Mesendoderm (in vitro differentiated cells): Measurements from ENCODE around the gene SUGCT.

ENCODE experiments used
- DNase-seq: peaks from one replicate; pipeline ENCODE4 v3.0.0; 2013
- H2AK5ac ChIP-seq: 2 replicates; pipeline ENCODE4 v1.6.1; 2013; ENCODE audit warnings: low read length, inconsistent platforms
- H2BK120ac ChIP-seq: 2 replicates; pipeline ENCODE4 v1.6.1; 2013; ENCODE audit warnings: low read depth, mild to moderate bottlenecking, low read length, moderate library complexity, mixed read lengths
- H2BK15ac ChIP-seq: replicated peaks from 2 replicates; pipeline ENCODE4 v1.6.1; 2013; ENCODE audit warnings: low read depth, mild to moderate bottlenecking, moderate library complexity
- H2BK5ac ChIP-seq: 2 replicates; pipeline ENCODE4 v1.6.1; 2013; ENCODE audit warnings: low read length, inconsistent platforms
- H3K18ac ChIP-seq: 2 replicates; pipeline ENCODE4 v1.6.1; 2013; ENCODE audit warnings: mild to moderate bottlenecking, low read length, mixed read lengths
- H3K23ac ChIP-seq: one replicate; pipeline ENCODE4 v1.6.1; 2013; ENCODE audit warnings: low read length
- H3K27ac ChIP-seq: 2 replicates; pipeline ENCODE4 v1.5.1; 2013; ENCODE audit warnings: low read depth, mild to moderate bottlenecking, inconsistent platforms, low read length, moderate library complexity
- H3K27me3 ChIP-seq: 2 replicates; pipeline ENCODE4 v1.6.1; 2013; ENCODE audit warnings: low read length, control low read depth, mild to moderate bottlenecking, inconsistent platforms; ENCODE audit not compliant: insufficient read depth, poor library complexity
- H3K36me3 ChIP-seq: 2 replicates; pipeline ENCODE4 v1.6.1; 2013; ENCODE audit warnings: low read length, inconsistent platforms; ENCODE audit not compliant: control insufficient read depth, insufficient read depth
- H3K4ac ChIP-seq: one replicate; pipeline ENCODE4 v1.6.1; 2013; ENCODE audit warnings: low read depth, mild to moderate bottlenecking, low read length, moderate library complexity
- H3K4me1 ChIP-seq: 2 replicates; pipeline ENCODE4 v1.6.1; 2013; ENCODE audit warnings: low read depth, low read length, inconsistent platforms; ENCODE audit not compliant: control insufficient read depth
- H3K4me2 ChIP-seq: 2 replicates; pipeline ENCODE4 v1.6.1; 2013; ENCODE audit warnings: low read length
- H3K4me3 ChIP-seq: 2 replicates; pipeline ENCODE4 v1.5.1; 2013; ENCODE audit warnings: mild to moderate bottlenecking, low read length
- H3K56ac ChIP-seq: one replicate; pipeline ENCODE4 v1.6.1; 2013; ENCODE audit warnings: low read length
- H3K79me1 ChIP-seq: 2 replicates; pipeline ENCODE4 v1.6.1; 2013; ENCODE audit warnings: low read length, inconsistent platforms
- H3K79me2 ChIP-seq: 2 replicates; pipeline ENCODE4 v1.6.1; 2013; ENCODE audit warnings: mild to moderate bottlenecking, low read length; ENCODE audit not compliant: control insufficient read depth, insufficient read depth
- H3K9ac ChIP-seq: 2 replicates; pipeline ENCODE4 v1.6.1; 2013; ENCODE audit warnings: low read length, inconsistent platforms
- H4K5ac ChIP-seq: one replicate; pipeline ENCODE4 v1.6.1; 2013; ENCODE audit warnings: low read length
- H4K8ac ChIP-seq: one replicate; pipeline ENCODE4 v1.6.1; 2013; ENCODE audit warnings: low read depth, mild to moderate bottlenecking, control low read depth, low read length, moderate library complexity
- WGBS: extraction: QIAGEN DNeasy Blood & Tissue Kit; methylation state at CpG from one replicate; pipeline ENCODE4 v1.1.7; 2013; ENCODE audit warnings: low lambda C conversion rate, missing lambda C conversion rate; ENCODE audit not compliant: insufficient coverage; ENCODE audit errors: extremely low coverage; 5-methylcytosine and 5-hydroxymethylcytosine counted together

Gene SUGCT

GRCh38 chr7:40859076-40859475, 724.3 kb downstream of the SUGCT start:
- Histone ChIP-seq H3K4me3 (no peak overlapping the region), H3K4me1 (no peaks in the 10 kb centered on the region), H2BK5ac (no peak overlapping the region), H3K36me3 (no peaks in the 10 kb centered on the region), H3K27me3 (no peaks in the 10 kb centered on the region), H2AK5ac (no peak overlapping the region), H3K4me2 (no peak overlapping the region), H3K79me1 (no peaks in the 10 kb centered on the region), H3K27ac (no peak overlapping the region), H3K18ac (no peak overlapping the region), H3K4ac (no peak overlapping the region), H3K9ac (no peak overlapping the region), H3K56ac (no peak overlapping the region), H3K79me2 (no peaks in the 10 kb centered on the region), H2BK15ac (no peak overlapping the region), H4K8ac (no peak overlapping the region), H2BK120ac (no peak overlapping the region), H3K23ac (no peak overlapping the region), H4K5ac (no peak overlapping the region)
- WGBS: no CpG with 5 or more reads among the region's 2 CpGs
- DNase-seq: no peak

DNA sequence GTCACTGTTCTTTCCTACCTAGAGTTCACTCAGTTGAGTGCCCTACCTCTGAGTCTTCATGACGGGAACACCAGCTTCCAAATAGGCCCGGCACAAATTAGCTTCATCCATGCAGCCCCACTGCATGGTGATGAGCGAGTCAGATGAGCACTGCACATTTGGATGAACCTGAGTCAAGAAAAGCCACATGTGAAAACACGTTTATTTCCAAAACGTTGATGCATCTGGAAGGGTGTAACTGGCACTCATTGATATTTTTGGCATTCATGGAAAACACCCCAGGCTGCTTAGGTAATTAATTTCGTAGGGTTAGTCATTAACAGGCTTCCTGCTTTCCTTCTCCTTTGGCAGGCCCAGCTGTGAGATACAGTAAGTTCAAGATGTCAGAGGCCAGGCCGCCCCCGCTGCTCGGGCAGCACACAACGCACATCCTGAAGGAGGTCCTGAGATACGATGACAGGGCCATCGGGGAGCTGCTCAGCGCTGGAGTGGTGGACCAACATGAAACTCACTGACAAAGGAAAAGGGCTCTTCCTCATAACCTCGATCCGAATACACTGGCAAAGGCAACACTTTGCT, 725.2 kb downstream of the SUGCT start:
- Histone ChIP-seq H3K23ac (no peak overlapping the region), H3K4me1 (no peaks in the 10 kb centered on the region), H3K18ac (no peak overlapping the region), H3K27me3 (no peaks in the 10 kb centered on the region), H3K9ac (no peak overlapping the region), H3K27ac (no peak overlapping the region), H2BK5ac (no peak overlapping the region), H3K4me3 (no peak overlapping the region), H4K5ac (no peak overlapping the region), H3K4me2 (no peak overlapping the region), H2BK120ac (no peak overlapping the region), H2BK15ac (no peak overlapping the region), H4K8ac (no peak overlapping the region), H3K56ac (no peak overlapping the region), H3K36me3 (no peaks in the 10 kb centered on the region), H3K79me2 (no peaks in the 10 kb centered on the region), H3K79me1 (no peaks in the 10 kb centered on the region), H3K4ac (no peak overlapping the region), H2AK5ac (no peak overlapping the region)
- no CpG with 5 or more reads among the region's 15 CpGs for WGBS
- no peak for DNase-seq

DNA sequence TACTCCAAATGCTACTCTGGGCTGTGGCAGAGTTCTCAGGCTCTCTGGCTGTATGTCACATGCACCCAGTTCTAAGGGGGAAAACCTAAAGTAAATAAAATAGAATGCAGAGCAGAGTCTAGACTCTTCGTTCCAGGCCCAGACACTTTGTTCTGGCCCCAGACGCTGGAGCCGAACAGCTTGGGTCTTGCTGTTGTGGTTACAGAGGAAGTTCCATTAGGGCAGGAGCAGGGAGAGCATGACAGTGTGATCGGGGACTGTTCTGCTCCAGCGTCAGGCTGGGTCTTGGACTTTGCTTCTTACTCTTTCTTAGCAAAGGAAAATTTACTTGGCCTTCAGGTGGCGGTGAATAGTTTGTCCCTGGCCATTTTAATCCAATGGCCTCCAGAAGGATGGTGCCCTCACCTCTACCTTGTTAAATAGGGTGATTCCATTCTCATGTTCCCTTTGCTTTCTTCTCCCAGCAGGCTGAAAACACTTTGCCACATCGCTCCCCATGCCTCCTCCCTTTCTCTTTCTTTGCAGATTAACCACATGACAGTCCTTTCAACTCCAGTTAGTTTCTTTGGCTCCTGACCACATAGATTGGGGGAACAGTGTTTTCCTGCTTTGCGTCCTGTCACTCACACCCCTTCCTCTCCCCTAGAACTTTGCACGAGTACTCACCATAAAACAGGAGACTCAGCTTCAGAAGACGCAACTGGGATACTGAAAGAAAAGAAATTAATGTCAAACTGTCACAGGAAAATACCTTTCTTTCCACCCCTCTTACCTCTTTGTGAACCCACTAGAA, 730.8 kb downstream of the SUGCT start:
- no CpG with 5 or more reads among the region's 10 CpGs for WGBS

GRCh38 chr7:40866601-40867000, 731.8 kb downstream of the SUGCT start:
- Histone ChIP-seq H2BK15ac (no peak overlapping the region), H3K36me3 (no peaks in the 10 kb centered on the region), H3K4me2 (no peak overlapping the region), H3K4me3 (no peak overlapping the region), H3K79me1 (no peaks in the 10 kb centered on the region), H3K18ac (no peak overlapping the region), H2BK120ac (no peak overlapping the region), H3K9ac (no peak overlapping the region), H3K79me2 (no peaks in the 10 kb centered on the region), H3K23ac (no peak overlapping the region), H3K27me3 (no peaks in the 10 kb centered on the region), H3K4me1 (no peaks in the 10 kb centered on the region), H2AK5ac (no peak overlapping the region), H2BK5ac (no peak overlapping the region), H4K5ac (no peak overlapping the region), H3K56ac (no peak overlapping the region), H4K8ac (no peak overlapping the region), H3K4ac (no peak overlapping the region), H3K27ac (no peak overlapping the region)
- DNase-seq: peak; percentile 61
- WGBS: no CpG with 5 or more reads among the region's 10 CpGs

More for the DNA sequence above, 730.8 kb downstream of the SUGCT start:
- H3K4me1 ChIP-seq: no peaks in the 10 kb centered on the region
- no peak overlapping the region for H3K4me2 ChIP-seq
- no peak overlapping the region for H2BK120ac ChIP-seq
- no peaks in the 10 kb centered on the region for H3K79me2 ChIP-seq
- H4K5ac ChIP-seq: no peak overlapping the region
- no peak overlapping the region for H2BK15ac ChIP-seq
- H3K18ac ChIP-seq: peak overlapping the region; percentile 63
- no peak overlapping the region for H3K23ac ChIP-seq
- H3K79me1 ChIP-seq: no peaks in the 10 kb centered on the region
- no peaks in the 10 kb centered on the region for H3K36me3 ChIP-seq
- H3K4me3 ChIP-seq: no peak overlapping the region
- H3K27me3 ChIP-seq: no peaks in the 10 kb centered on the region
- no peak overlapping the region for H3K4ac ChIP-seq
- H3K27ac ChIP-seq: no peak overlapping the region
- DNase-seq: peak; percentile 5
- H4K8ac ChIP-seq: no peak overlapping the region
- H3K9ac ChIP-seq: no peak overlapping the region
- no peak overlapping the region for H2AK5ac ChIP-seq
- no peak overlapping the region for H3K56ac ChIP-seq
- no peak overlapping the region for H2BK5ac ChIP-seq

- Histone ChIP-seq H3K27me3 (no peaks in the 10 kb centered on the region), H4K5ac (no peak overlapping the region), H4K8ac (no peak overlapping the region), H2BK120ac (no peak overlapping the region), H3K36me3 (no peaks in the 10 kb centered on the region), H2BK5ac (no peak overlapping the region), H3K18ac (no peak overlapping the region), H3K79me2 (no peaks in the 10 kb centered on the region), H3K79me1 (no peaks in the 10 kb centered on the region), H3K23ac (no peak overlapping the region), H3K4me2 (no peak overlapping the region), H2BK15ac (no peak overlapping the region), H3K4ac (no peak overlapping the region), H3K56ac (no peak overlapping the region), H3K4me3 (no peak overlapping the region), H3K4me1 (no peaks in the 10 kb centered on the region), H2AK5ac (no peak overlapping the region), H3K9ac (no peak overlapping the region), H3K27ac (no peak overlapping the region)
- DNase-seq: peak; percentile 77
These were observed 735.3 kb downstream of the SUGCT start for GRCh38 chr7:40870108-40870507.

- H3K4me1 ChIP-seq: no peaks in the 10 kb centered on the region
- H3K23ac ChIP-seq: no peak overlapping the region
- no peak overlapping the region for H3K27ac ChIP-seq
- DNase-seq: no peak
- H3K36me3 ChIP-seq: no peaks in the 10 kb centered on the region
- H3K27me3 ChIP-seq: no peaks in the 10 kb centered on the region
- H4K5ac ChIP-seq: no peak overlapping the region
- no peak overlapping the region for H2AK5ac ChIP-seq
- H2BK5ac ChIP-seq: no peak overlapping the region
- no peak overlapping the region for H3K4me3 ChIP-seq
- H3K79me2 ChIP-seq: no peaks in the 10 kb centered on the region
- no peak overlapping the region for H3K18ac ChIP-seq
- no peak overlapping the region for H2BK15ac ChIP-seq
- no peak overlapping the region for H3K56ac ChIP-seq
- no peak overlapping the region for H2BK120ac ChIP-seq
- H3K79me1 ChIP-seq: no peaks in the 10 kb centered on the region
- no CpG with 5 or more reads among the region's 3 CpGs for WGBS
- no peak overlapping the region for H3K4me2 ChIP-seq
- H3K4ac ChIP-seq: no peak overlapping the region
- H4K8ac ChIP-seq: no peak overlapping the region
- no peak overlapping the region for H3K9ac ChIP-seq
These were observed 738.4 kb downstream of the SUGCT start for GRCh38 chr7:40873248-40873647.
